Measurements from ENCODE around the gene ANAPC5. TPM values are rescaled to one million over a fixed set of nuclear protein-coding genes. Genes with fewer than 3 reads are reported as not detected.
"Not testable (repeated sequence)": the region's sequence is repeated elsewhere in the genome, so short reads cannot be mapped to it uniquely, and the experiment has no call there.

ANAPC5 gene
- total RNA-seq, 1 donor from 2014 or later, result 101 TPM

GRCh38 chr12:121397521-121397920 is 45.3 kb upstream of the ANAPC5 start:
- peaks cover under 1% of the 10 kb centered on the region for H3K36me3 Mint-ChIP-seq
- no peak overlapping the region for H3K4me3 Mint-ChIP-seq

DNA sequence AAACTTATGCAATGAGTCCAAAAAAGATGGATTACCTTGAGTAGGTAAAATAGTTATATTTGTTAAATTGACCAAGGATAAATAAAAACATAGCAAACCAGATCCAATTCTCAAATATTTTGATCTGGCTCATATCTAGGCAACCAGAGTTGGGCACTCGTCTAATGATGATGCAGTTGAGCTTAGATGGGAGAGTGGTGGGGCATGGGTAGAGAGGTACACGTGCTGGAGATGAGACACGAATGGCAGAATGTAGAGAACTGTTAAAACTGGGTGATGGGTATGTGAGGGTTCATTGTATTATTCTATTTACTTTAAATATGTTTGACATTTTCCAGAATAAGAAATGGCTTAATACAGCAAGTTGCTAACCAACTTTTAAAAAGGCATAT is 40.1 kb upstream of the ANAPC5 start:
- peaks cover 9% of the 10 kb centered on the region for H3K4me1 Mint-ChIP-seq (ENCODE audit: unreplicated experiment)
- TF ChIP-seq, protein P1, sequence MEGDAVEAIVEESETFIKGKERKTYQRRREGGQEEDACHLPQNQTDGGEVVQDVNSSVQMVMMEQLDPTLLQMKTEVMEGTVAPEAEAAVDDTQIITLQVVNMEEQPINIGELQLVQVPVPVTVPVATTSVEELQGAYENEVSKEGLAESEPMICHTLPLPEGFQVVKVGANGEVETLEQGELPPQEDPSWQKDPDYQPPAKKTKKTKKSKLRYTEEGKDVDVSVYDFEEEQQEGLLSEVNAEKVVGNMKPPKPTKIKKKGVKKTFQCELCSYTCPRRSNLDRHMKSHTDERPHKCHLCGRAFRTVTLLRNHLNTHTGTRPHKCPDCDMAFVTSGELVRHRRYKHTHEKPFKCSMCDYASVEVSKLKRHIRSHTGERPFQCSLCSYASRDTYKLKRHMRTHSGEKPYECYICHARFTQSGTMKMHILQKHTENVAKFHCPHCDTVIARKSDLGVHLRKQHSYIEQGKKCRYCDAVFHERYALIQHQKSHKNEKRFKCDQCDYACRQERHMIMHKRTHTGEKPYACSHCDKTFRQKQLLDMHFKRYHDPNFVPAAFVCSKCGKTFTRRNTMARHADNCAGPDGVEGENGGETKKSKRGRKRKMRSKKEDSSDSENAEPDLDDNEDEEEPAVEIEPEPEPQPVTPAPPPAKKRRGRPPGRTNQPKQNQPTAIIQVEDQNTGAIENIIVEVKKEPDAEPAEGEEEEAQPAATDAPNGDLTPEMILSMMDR (conservative IDR thresholded peaks at IDR 0.05), result no peak
- DNase-seq (ENCODE audit: extremely low spot score, unreplicated experiment), result no peak
- H3K27ac Mint-ChIP-seq, result peak overlapping the region; percentile 19
- H3K27me3 Mint-ChIP-seq, result no peaks in the 10 kb centered on the region
- H3K36me3 Mint-ChIP-seq, result no peaks in the 10 kb centered on the region
- no peaks in the 10 kb centered on the region for H3K9me3 Mint-ChIP-seq
- H3K4me3 Mint-ChIP-seq, result no peak overlapping the region

More at GRCh38 chr12:121397521-121397920, 45.3 kb upstream of the ANAPC5 start:
- Mint-ChIP-seq H3K27me3 (no peaks in the 10 kb centered on the region), H3K4me1 (ENCODE audit: unreplicated experiment) (peaks cover 19% of the 10 kb centered on the region), H3K27ac (no peak overlapping the region), H3K9me3 (no peaks in the 10 kb centered on the region)
- DNase-seq (ENCODE audit: extremely low spot score, unreplicated experiment), result no peak
- TF ChIP-seq, protein P1 (conservative IDR thresholded peaks at IDR 0.05), result no peak

DNA sequence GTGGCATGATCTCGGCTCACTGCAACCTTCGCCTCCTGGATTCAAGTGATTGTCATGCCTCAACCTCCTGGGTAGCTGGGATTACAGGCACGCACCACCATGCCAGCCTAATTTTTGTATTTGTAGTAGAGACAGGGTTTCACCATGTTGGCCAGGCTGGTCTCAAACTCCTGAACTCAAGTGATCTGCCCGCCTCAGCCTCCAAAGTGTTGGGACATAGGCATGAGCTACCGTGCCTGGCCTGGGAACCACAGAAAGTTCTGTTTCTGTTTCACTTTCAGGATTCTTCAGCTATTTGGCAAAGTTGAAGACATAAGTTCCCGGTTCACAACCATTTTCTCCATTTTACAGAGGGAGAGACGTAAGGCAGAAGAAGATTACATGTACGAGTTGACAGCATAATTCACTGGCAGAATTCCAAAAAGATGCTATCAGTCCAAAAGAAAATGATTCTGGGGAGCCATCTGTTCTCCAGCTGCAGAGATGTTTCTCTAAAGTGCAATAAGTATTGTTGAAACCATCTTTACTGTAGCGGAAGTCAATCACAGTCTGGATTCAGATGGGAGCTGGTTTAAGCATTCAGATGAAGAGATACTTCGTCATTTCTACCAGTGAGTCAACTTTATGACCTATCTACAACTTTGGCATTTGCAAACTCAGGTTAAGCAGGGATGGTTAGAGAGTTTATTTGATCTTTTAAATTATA is 39.6 kb upstream of the ANAPC5 start:
- no peaks in the 10 kb centered on the region for H3K9me3 Mint-ChIP-seq
- peaks cover 9% of the 10 kb centered on the region for H3K4me1 Mint-ChIP-seq (ENCODE audit: unreplicated experiment)
- TF ChIP-seq, protein P1 (conservative IDR thresholded peaks at IDR 0.05), result no peak
- no peaks in the 10 kb centered on the region for H3K27me3 Mint-ChIP-seq
- H3K4me3 Mint-ChIP-seq, result no peak overlapping the region
- H3K36me3 Mint-ChIP-seq, result no peaks in the 10 kb centered on the region
- peak overlapping the region; percentile 19 for H3K27ac Mint-ChIP-seq
- DNase-seq (ENCODE audit: extremely low spot score, unreplicated experiment), result no peak

GRCh38 chr12:121390856-121391255 is 38.6 kb upstream of the ANAPC5 start:
- H3K9me3 Mint-ChIP-seq, result no peaks in the 10 kb centered on the region
- TF ChIP-seq, protein P1 (conservative IDR thresholded peaks at IDR 0.05), result no peak
- H3K36me3 Mint-ChIP-seq, result no peaks in the 10 kb centered on the region
- no peak overlapping the region for H3K27ac Mint-ChIP-seq
- no peak for DNase-seq (ENCODE audit: extremely low spot score, unreplicated experiment)
- no peak overlapping the region for H3K4me3 Mint-ChIP-seq
- no peaks in the 10 kb centered on the region for H3K27me3 Mint-ChIP-seq
- H3K4me1 Mint-ChIP-seq (ENCODE audit: unreplicated experiment), result peaks cover 9% of the 10 kb centered on the region

- TF ChIP-seq, protein P1 (conservative IDR thresholded peaks at IDR 0.05), result no peak
- Mint-ChIP-seq H3K27ac (no peak overlapping the region), H3K36me3 (no peaks in the 10 kb centered on the region), H3K4me3 (no peak overlapping the region), H3K9me3 (no peaks in the 10 kb centered on the region), H3K4me1 (ENCODE audit: unreplicated experiment) (peaks cover 9% of the 10 kb centered on the region), H3K27me3 (no peaks in the 10 kb centered on the region)
- DNase-seq (ENCODE audit: extremely low spot score, unreplicated experiment), result no peak
These were observed 36.3 kb upstream of the ANAPC5 start for GRCh38 chr12:121388421-121388981.

DNA sequence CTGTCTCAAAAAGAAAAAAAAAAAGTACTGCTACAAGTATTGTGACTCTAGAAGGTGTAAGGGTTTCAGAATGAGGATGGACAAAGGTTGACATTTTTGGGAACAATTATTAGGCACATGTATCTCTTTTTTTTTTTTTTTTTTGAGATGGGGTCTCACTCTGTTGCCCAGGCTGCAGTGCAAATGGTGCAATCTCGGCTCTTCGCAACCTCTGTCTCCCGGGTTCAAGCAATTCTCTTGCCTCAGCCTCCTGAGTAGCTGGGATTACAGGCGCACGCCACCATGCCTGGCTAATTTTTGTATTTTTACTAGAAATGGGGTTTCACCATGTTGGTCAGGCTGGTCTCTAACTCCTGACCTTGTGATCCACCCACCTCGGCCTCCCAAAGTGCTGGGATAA is 32.7 kb upstream of the ANAPC5 start:
- not testable (repeated sequence) for H3K36me3 Mint-ChIP-seq; H3K9me3 Mint-ChIP-seq; H3K27me3 Mint-ChIP-seq; H3K27ac Mint-ChIP-seq; H3K4me1 Mint-ChIP-seq (ENCODE audit: unreplicated experiment); H3K4me3 Mint-ChIP-seq; DNase-seq (ENCODE audit: extremely low spot score, unreplicated experiment)

Data from type B pancreatic cell (in vitro differentiated cells).